SK-N-SH (cell line): ENCODE measurements around the gene SLC7A6OS. TPM values are rescaled to one million over a fixed set of nuclear protein-coding genes. Genes with fewer than 3 reads are reported as not detected.

Experiments
- CTCF ChIA-PET: fragments of 300-600, 350-600 bp; formaldehyde crosslinking; extraction: SDS; loops from one replicate; lab custom pipeline; 2021; lab: Yijun Ruan, JAX
- POLR2A ChIA-PET: fragments of 350-600 bp; sonication (Branson Sonifier 250); formaldehyde crosslinking; extraction: SDS; loops from one replicate; lab custom pipeline; 2020; ENCODE audit warnings: antibody characterized with exemption, inconsistent platforms; lab: Yijun Ruan, JAX
- DNase-seq: peaks from one replicate; pipeline ENCODE4 v3.0.0; 2012
- H2AFZ ChIP-seq: fragments of 200-600 bp; sonication (generic); 2 replicates; pipeline ENCODE4 v1.8.1; 2016; ENCODE audit warnings: antibody characterized with exemption, mild to moderate bottlenecking, low read depth
- H3F3A ChIP-seq: fragments of 200-600 bp; sonication (generic); replicated peaks from 2 replicates; pipeline ENCODE3; 2016; ENCODE audit warnings: antibody characterized with exemption, mild to moderate bottlenecking; ENCODE audit not compliant: insufficient read depth
- H3K27ac ChIP-seq, 2 experiments: fragments of 200-500 bp in 1 of 2; fragments of 200-600 bp in 1 of 2; sonication (Bioruptor generic) in 1 of 2; sonication (generic), shearing (Covaris generic) in 1 of 2; 2 replicates each; pipeline versions ENCODE4 v1.5.1 to v1.6.1; 2014 to 2016; ENCODE audit warnings: low read depth in 2 of 2, inconsistent platforms in 1 of 2, low read length in 1 of 2, mild to moderate bottlenecking in 1 of 2, mixed read lengths in 1 of 2
- H3K27me3 ChIP-seq: fragments of 200-600 bp; sonication (generic), shearing (Covaris generic); 2 replicates; pipeline ENCODE4 v1.6.1; 2016; ENCODE audit warnings: mixed run types; ENCODE audit not compliant: insufficient read depth
- H3K36me3 ChIP-seq, 2 experiments: fragments of 200-500 bp in 1 of 2; fragments of 200-600 bp in 1 of 2; sonication (Bioruptor generic) in 1 of 2; sonication (generic) in 1 of 2; replicated peaks in 1 of 2; 2 replicates each; pipeline versions ENCODE3 to v1.5.1; 2014 to 2016; ENCODE audit warnings: low read length in 1 of 2, mild to moderate bottlenecking in 1 of 2; ENCODE audit not compliant: insufficient read depth in 2 of 2, control insufficient read depth in 1 of 2
- H3K4me1 ChIP-seq, 2 experiments: fragments of 200-500 bp in 1 of 2; fragments of 200-600 bp in 1 of 2; sonication (Bioruptor generic) in 1 of 2; sonication (generic), shearing (Covaris generic) in 1 of 2; 2 replicates each; pipeline versions ENCODE4 v1.5.1 to v1.6.1; 2014 to 2016; ENCODE audit warnings: low read depth in 1 of 2, low read length in 1 of 2, mixed run types in 1 of 2; ENCODE audit not compliant: insufficient read depth in 2 of 2, control insufficient read depth in 1 of 2
- H3K4me2 ChIP-seq: fragments of 200-600 bp; sonication (generic), shearing (Covaris generic); 2 replicates; pipeline ENCODE4 v1.6.1; 2017; ENCODE audit warnings: mixed run types
- H3K4me3 ChIP-seq, 2 experiments: fragments of 200-500 bp in 1 of 2; fragments of 200-600 bp in 1 of 2; sonication (Bioruptor generic) in 1 of 2; sonication (generic), shearing (Covaris generic) in 1 of 2; 2 replicates each; pipeline versions ENCODE4 v1.5.1 to v1.8.1; 2014 to 2016; ENCODE audit warnings: low read depth in 2 of 2, inconsistent platforms in 1 of 2, low read length in 1 of 2, mild to moderate bottlenecking in 1 of 2, mixed read lengths in 1 of 2, moderate library complexity in 1 of 2
- H3K79me2 ChIP-seq: fragments of 200-600 bp; sonication (generic); 2 replicates; pipeline ENCODE4 v1.8.1; 2017; ENCODE audit warnings: mild to moderate bottlenecking; ENCODE audit not compliant: insufficient read depth
- H3K9ac ChIP-seq: fragments of 200-600 bp; sonication (generic); 2 replicates; pipeline ENCODE4 v1.6.1; 2017; ENCODE audit warnings: mixed run types
- H3K9me2 ChIP-seq: fragments of 200-600 bp; sonication (generic); 2 replicates; pipeline ENCODE4 v1.6.1; 2017; ENCODE audit warnings: mixed run types
- H3K9me3 ChIP-seq: fragments of 200-600 bp; sonication (generic); 2 replicates; pipeline ENCODE4 v1.6.1; 2017; ENCODE audit warnings: mixed run types, mild to moderate bottlenecking, moderate library complexity
- H4K20me1 ChIP-seq: fragments of 200-600 bp; sonication (generic); 2 replicates; pipeline ENCODE4 v1.6.1; 2017; ENCODE audit warnings: mild to moderate bottlenecking, mixed run types; ENCODE audit not compliant: insufficient read depth
- CHD2 ChIP-seq: fragments of 150-350 bp; IDR thresholded peaks from 2 replicates; pipeline ENCODE4 v1.6.1; 2018; ENCODE audit warnings: low read length; ENCODE audit not compliant: partially characterized antibody
- ELF1 ChIP-seq: IDR thresholded peaks from 2 replicates; pipeline ENCODE4 v1.4.0; 2012
- EP300 ChIP-seq, 2 experiments: IDR thresholded peaks; 2 replicates each; pipeline versions ENCODE4 v1.4.0 to v1.6.1; 2012; ENCODE audit warnings: borderline replicate concordance in 1 of 2, low read depth in 1 of 2, low read length in 1 of 2
- FOXJ3 ChIP-seq: sonication (generic); formaldehyde crosslinking; IDR thresholded peaks from 2 replicates; pipeline ENCODE4 v1.5.1; 2020; ENCODE audit warnings: mild to moderate bottlenecking, missing genetic modification reagents
- GATA2 ChIP-seq: sonication (generic); formaldehyde crosslinking; IDR thresholded peaks from 2 replicates; pipeline ENCODE4 v1.5.0; 2020; ENCODE audit warnings: mild to moderate bottlenecking, missing genetic modification reagents
- IRF3 ChIP-seq: fragments of 150-350 bp; IDR thresholded peaks from 2 replicates; pipeline ENCODE4 v1.6.1; 2016; ENCODE audit warnings: mild to moderate bottlenecking, low read depth, low read length
- JUND ChIP-seq: IDR thresholded peaks from 2 replicates; pipeline ENCODE4 v1.4.0; 2012
- NFIC ChIP-seq: IDR thresholded peaks from 2 replicates; pipeline ENCODE4 v1.4.0; 2012; ENCODE audit warnings: borderline replicate concordance
- NRF1 ChIP-seq: IDR thresholded peaks from 2 replicates; pipeline ENCODE4 v1.6.1; 2012; ENCODE audit warnings: low read depth, mild to moderate bottlenecking, low read length
- PBX3 ChIP-seq: IDR thresholded peaks from 2 replicates; pipeline ENCODE4; 2012
- RCOR1 ChIP-seq: fragments of 150-350 bp; IDR thresholded peaks from 2 replicates; pipeline ENCODE4 v1.6.1; 2017; ENCODE audit warnings: antibody characterized with exemption, low read length
- RFX5 ChIP-seq: IDR thresholded peaks from 2 replicates; pipeline ENCODE4 v1.6.1; 2012; ENCODE audit warnings: mild to moderate bottlenecking, improper control_type of control experiment, low read length
- RXRA ChIP-seq: IDR thresholded peaks from 2 replicates; pipeline ENCODE4 v1.4.0; 2012; ENCODE audit warnings: low read depth, mild to moderate bottlenecking, borderline replicate concordance
- SIN3A ChIP-seq: IDR thresholded peaks from 2 replicates; pipeline ENCODE4 v1.6.1; 2012; ENCODE audit warnings: low read depth, mild to moderate bottlenecking, low read length, moderate library complexity, borderline replicate concordance
- SMC3 ChIP-seq: IDR thresholded peaks from 2 replicates; pipeline ENCODE4 v1.6.1; 2012; ENCODE audit warnings: low read depth, low read length, improper control_type of control experiment
- TAF1 ChIP-seq: IDR thresholded peaks from 2 replicates; pipeline ENCODE4 v1.6.1; 2012; ENCODE audit warnings: low read depth, mild to moderate bottlenecking, low read length, moderate library complexity, borderline replicate concordance
- USF2 ChIP-seq: fragments of 150-350 bp; IDR thresholded peaks from 2 replicates; pipeline ENCODE4 v1.6.1; 2017; ENCODE audit warnings: antibody characterized with exemption, low read length, low read depth, borderline replicate concordance
- ZBTB33 ChIP-seq: IDR thresholded peaks from 2 replicates; pipeline ENCODE4 v1.4.0; 2012; ENCODE audit warnings: low read depth, borderline replicate concordance
- WGBS: methylation state at CpG from one replicate; pipeline ENCODE4 v1.1.6; 2017; ENCODE audit warnings: low lambda C conversion rate; 5-methylcytosine and 5-hydroxymethylcytosine counted together
- polyA plus RNA-seq, 3 experiments: library from polyadenylated mRNA; depleted of rRNA; stranded (reverse); fragments of >200 nt; gene quantifications; 2 replicates each; pipeline ENCODE4 v1.2.3, GENCODE V29; 2012

The SLC7A6OS gene
- polyA plus RNA-seq, 1 of the 3 experiments (the other 2 are of a cell fraction), result 6.6 TPM

- Histone ChIP-seq H3K4me3 (no peak overlapping the region), H3K9me2 (no peaks in the 10 kb centered on the region), H3K4me2 (no peak overlapping the region), H3K9ac (no peak overlapping the region), H2AFZ (no peak overlapping the region), H3K36me3 (peaks cover 5 to 54% of the 10 kb centered on the region in 2 experiments), H4K20me1 (no peaks in the 10 kb centered on the region), H3F3A (no peaks in the 10 kb centered on the region), H3K79me2 (no peaks in the 10 kb centered on the region), H3K4me1 (no peaks in the 10 kb centered on the region), H3K27me3 (no peaks in the 10 kb centered on the region), H3K9me3 (no peaks in the 10 kb centered on the region), H3K27ac (no peak overlapping the region)
- ChIA-PET CTCF (interaction anchor here (0.7 to 2.6 kb wide), 10 partner anchors 9 to 117 kb away, joined by 3 to 11 read pairs (median 4); no protein-coding TSS in a partner anchor), POLR2A (no interaction called here)
- WGBS, result 90% methylated on average over 10 of the region's 28 CpGs
- TF ChIP-seq NRF1 (no peak), ZBTB33 (no peak), ELF1 (no peak), TAF1 (no peak), JUND (no peak), RCOR1 (no peak), SMC3 (no peak), RFX5 (no peak), RXRA (no peak), SIN3A (no peak)
- DNase-seq, result peak; percentile 59
These were observed 44.9 kb upstream of the SLC7A6OS start for GRCh38 chr16:68355447-68356248.

GRCh38 chr16:68354816-68355215 is 44.1 kb upstream of the SLC7A6OS start:
- Histone ChIP-seq H3K27me3 (no peaks in the 10 kb centered on the region), H3K27ac (no peak overlapping the region), H3K9me2 (no peaks in the 10 kb centered on the region), H3K4me2 (no peak overlapping the region), H3F3A (no peaks in the 10 kb centered on the region), H3K36me3 (peaks cover 5 to 62% of the 10 kb centered on the region in 2 experiments), H3K9me3 (no peaks in the 10 kb centered on the region), H2AFZ (no peak overlapping the region), H3K79me2 (no peaks in the 10 kb centered on the region), H4K20me1 (no peaks in the 10 kb centered on the region), H3K4me3 (no peak overlapping the region), H3K9ac (no peak overlapping the region), H3K4me1 (no peaks in the 10 kb centered on the region)
- no peak for DNase-seq
- CTCF ChIA-PET, result interaction anchor here (0.6 to 1.6 kb wide), 6 partner anchors 11 to 381 kb away, joined by 3 to 4 read pairs (median 4); no protein-coding TSS in a partner anchor
- WGBS, result 90% methylated on average over 3 of the region's 9 CpGs
- POLR2A ChIA-PET, result no interaction called here
- no peak for TF ChIP-seq GATA2 (CRISPR knock-in tag)
- TF ChIP-seq CHD2, result no peak
- TF ChIP-seq IRF3, result no peak
- TF ChIP-seq PBX3, result no peak
- TF ChIP-seq RCOR1, result no peak
- TF ChIP-seq FOXJ3, result no peak
- no peak for TF ChIP-seq USF2
- TF ChIP-seq RFX5, result no peak
- no peak for TF ChIP-seq EP300 (IDR thresholded peaks at IDR 0.05; ENCODE audit: borderline replicate concordance in 1 of 2, low read depth in 1 of 2, low read length in 1 of 2)
- TF ChIP-seq NRF1, result no peak
- TF ChIP-seq NFIC, result no peak
- TF ChIP-seq SIN3A, result no peak
